Sigmoid colon (tissue), 7 donors: ENCODE measurements around the gene NUDT16. TPM values are rescaled to one million over a fixed set of nuclear protein-coding genes. Genes with fewer than 3 reads are reported as not detected.

Source experiments
- DNase-seq: peaks from one replicate; pipeline ENCODE4 v3.0.0-alpha.2; 2019
- H3K27ac ChIP-seq, 4 donors: fragments of 200-600 bp; sonication (generic); one replicate each; pipeline ENCODE4 v1.5.1; 2016 to 2019; ENCODE audit warnings: mild to moderate bottlenecking in 1 of 4
- H3K27me3 ChIP-seq, 3 donors: fragments of 200-600 bp; sonication (generic); one replicate each; pipeline ENCODE4 v1.5.1; 2019; ENCODE audit warnings: mild to moderate bottlenecking in 1 of 3
- H3K36me3 ChIP-seq, 4 donors: fragments of 200-600 bp; sonication (generic); one replicate each; pipeline ENCODE4 v1.5.1; 2016 to 2019
- H3K4me1 ChIP-seq, 4 donors: fragments of 200-600 bp; sonication (generic); one replicate each; pipeline ENCODE4 v1.5.1; 2017 to 2019
- H3K4me3 ChIP-seq, 4 donors: fragments of 200-600 bp; sonication (generic); one replicate each; pipeline ENCODE4 v1.5.1; 2017 to 2019; ENCODE audit warnings: mild to moderate bottlenecking in 2 of 4, moderate library complexity in 1 of 4
- H3K9me3 ChIP-seq, 4 donors: fragments of 200-600 bp in 3 of 4; sonication (generic) in 3 of 4; one replicate each; pipeline versions ENCODE4 v1.5.1 to v1.6.1; 2013 to 2019
- EP300 ChIP-seq, 4 donors: sonication (generic); formaldehyde crosslinking; IDR thresholded peaks; one replicate each; pipeline ENCODE4 v1.6.1; 2017; ENCODE audit warnings: antibody characterized with exemption in 4 of 4
- POLR2A ChIP-seq, 2 donors: fragments of 450-650 bp; IDR thresholded peaks; one replicate each; pipeline ENCODE4 v1.6.1; 2016; ENCODE audit warnings: antibody characterized with exemption in 2 of 2, mild to moderate bottlenecking in 2 of 2, moderate library complexity in 2 of 2
- POLR2AphosphoS5 ChIP-seq, 4 donors: sonication (generic); formaldehyde crosslinking; IDR thresholded peaks; one replicate each; pipeline ENCODE4 v1.6.1; 2017; ENCODE audit warnings: antibody characterized with exemption in 4 of 4
- WGBS, 2 donors: extraction: QIAGEN DNeasy Blood & Tissue Kit; methylation state at CpG; one replicate each; pipeline ENCODE4 v1.1.7; 2013; 5-methylcytosine and 5-hydroxymethylcytosine counted together
- intact Hi-C: fragments of 100-400 bp; cut with DNase I; formaldehyde crosslinking; loops from one replicate; pipeline ENCODE4 v1.15.1; 2023
- polyA plus RNA-seq, 3 donors: library from polyadenylated mRNA; stranded (reverse); fragments of 200-250 nt; gene quantifications; one replicate each; pipeline ENCODE4 v1.2.3, GENCODE V29; 2013
- total RNA-seq, 4 donors: library from RNA; depleted of rRNA; stranded (reverse); fragments of >200 nt; gene quantifications; one replicate each; pipeline ENCODE4 v1.1.0, GENCODE V29; 2016
- TF ChIP-seq, protein P1 (sequence below), 4 experiments: fragments of 450-650 bp in 3 of 4; fragments of 200-600 bp in 1 of 4; IDR thresholded peaks; one replicate each; pipeline ENCODE4 v1.5.1; 2016 to 2019; ENCODE audit warnings: antibody characterized with exemption in 4 of 4, mild to moderate bottlenecking in 3 of 4, moderate library complexity in 2 of 4
- donor health status: healthy with polysubstance abuse.
- donor health status: Bipolar disorder and iron deficiency.
- donor health status: healthy.

Gene NUDT16
- total and polyA plus RNA-seq, 7 donors, result 17.6 to 36.2 (median 26.0) TPM

DNA sequence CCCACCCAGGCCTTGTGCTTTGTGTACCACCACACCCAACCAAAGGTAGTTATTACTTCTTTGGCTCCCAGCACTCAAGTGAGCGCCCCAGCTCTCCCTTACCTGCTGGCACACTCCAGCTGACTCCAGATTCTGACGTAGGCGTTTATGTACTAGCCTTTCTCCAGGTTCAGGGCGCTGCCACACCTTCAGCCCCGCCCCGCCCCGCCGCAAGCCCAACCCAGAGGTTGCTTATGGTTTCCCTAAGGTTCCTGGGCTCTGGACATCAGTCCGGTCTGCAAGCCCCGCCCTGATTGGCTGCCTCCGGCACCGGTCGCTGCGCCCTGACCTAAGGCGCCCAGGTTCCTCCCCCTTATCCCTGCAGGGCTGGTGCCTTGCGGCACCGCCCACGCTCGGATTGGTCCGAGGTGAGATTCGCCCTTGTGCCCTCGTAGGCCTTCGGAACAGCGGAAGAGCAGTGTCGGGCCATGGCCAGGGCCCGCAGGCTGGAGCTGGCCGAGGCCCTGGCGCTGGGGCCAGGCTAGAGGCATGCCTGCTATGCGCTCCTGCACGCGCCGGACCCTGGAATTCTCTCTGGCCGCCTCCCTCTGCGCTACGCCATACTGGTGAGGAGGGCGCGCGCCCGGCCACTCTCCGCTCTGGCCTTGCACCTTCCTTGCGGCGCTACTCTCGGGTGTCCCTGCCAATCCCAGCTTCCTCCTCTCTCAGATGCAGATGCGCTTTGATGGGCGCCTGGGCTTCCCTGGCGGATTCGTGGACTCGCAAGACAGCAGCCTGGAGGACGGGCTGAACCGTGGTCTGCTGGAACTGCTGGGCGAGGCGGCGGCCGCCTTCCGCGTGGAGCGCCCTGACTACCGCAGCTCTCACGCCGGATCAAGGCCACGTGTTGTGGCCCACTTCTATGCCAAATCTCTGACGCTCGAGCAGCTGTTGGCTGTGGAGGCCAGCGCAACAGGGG lies 19.8 kb upstream of the NUDT16 start:
- no peaks in the 10 kb centered on the region for H3K27me3 ChIP-seq
- DNase-seq, result peak; percentile 86
- H3K4me3 ChIP-seq, result peak overlapping the region; percentile 36 to 62 (median 53)
- no peaks in the 10 kb centered on the region for H3K36me3 ChIP-seq
- H3K4me1 ChIP-seq, result peaks cover 0 to 12% (median 4%) of the 10 kb centered on the region in 4 donors
- TF ChIP-seq, protein P1, sequence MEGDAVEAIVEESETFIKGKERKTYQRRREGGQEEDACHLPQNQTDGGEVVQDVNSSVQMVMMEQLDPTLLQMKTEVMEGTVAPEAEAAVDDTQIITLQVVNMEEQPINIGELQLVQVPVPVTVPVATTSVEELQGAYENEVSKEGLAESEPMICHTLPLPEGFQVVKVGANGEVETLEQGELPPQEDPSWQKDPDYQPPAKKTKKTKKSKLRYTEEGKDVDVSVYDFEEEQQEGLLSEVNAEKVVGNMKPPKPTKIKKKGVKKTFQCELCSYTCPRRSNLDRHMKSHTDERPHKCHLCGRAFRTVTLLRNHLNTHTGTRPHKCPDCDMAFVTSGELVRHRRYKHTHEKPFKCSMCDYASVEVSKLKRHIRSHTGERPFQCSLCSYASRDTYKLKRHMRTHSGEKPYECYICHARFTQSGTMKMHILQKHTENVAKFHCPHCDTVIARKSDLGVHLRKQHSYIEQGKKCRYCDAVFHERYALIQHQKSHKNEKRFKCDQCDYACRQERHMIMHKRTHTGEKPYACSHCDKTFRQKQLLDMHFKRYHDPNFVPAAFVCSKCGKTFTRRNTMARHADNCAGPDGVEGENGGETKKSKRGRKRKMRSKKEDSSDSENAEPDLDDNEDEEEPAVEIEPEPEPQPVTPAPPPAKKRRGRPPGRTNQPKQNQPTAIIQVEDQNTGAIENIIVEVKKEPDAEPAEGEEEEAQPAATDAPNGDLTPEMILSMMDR (IDR thresholded peaks at IDR 0.05), result no peak
- TF ChIP-seq POLR2AphosphoS5 (IDR thresholded peaks at IDR 0.05) (peak in 3 of 4 donors; percentile 10 to 36 (median 27)), EP300 (IDR thresholded peaks at IDR 0.05) (no peak), POLR2A (IDR thresholded peaks at IDR 0.05) (peak; percentile 13 to 66)
- no peaks in the 10 kb centered on the region for H3K9me3 ChIP-seq
- peak overlapping the region; percentile 53 to 76 (median 64) for H3K27ac ChIP-seq
- intact Hi-C loops, result no loop called here
- WGBS, 2 donors, result 2 to 8% methylated on average over 64 of the region's 64 CpGs

DNA sequence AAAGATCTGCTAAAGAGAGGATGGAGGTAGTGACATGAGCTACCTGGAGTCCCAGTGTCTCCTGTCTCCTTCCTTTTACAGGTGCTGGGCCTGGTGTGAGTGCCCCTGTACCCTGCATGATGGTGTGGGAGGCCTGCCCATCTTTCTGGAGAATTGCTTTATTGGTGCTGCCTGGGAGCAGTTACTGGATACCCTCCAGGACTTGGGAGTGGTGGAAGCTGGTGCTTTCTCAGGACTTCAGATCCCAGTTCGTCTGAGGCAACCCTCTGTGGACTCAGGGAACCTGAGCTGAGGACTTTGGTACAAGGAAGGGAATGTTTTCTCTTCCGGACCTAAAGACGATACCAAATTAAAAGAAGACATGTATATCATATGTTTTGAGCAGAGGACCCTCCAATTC lies 18.3 kb upstream of the NUDT16 start:
- peaks cover 0 to 12% (median 4%) of the 10 kb centered on the region in 4 donors for H3K4me1 ChIP-seq
- H3K4me3 ChIP-seq, result no peak overlapping the region
- H3K27ac ChIP-seq, result no peak overlapping the region
- TF ChIP-seq POLR2A (IDR thresholded peaks at IDR 0.05) (no peak), POLR2AphosphoS5 (IDR thresholded peaks at IDR 0.05) (no peak), EP300 (IDR thresholded peaks at IDR 0.05) (no peak)
- WGBS, 2 donors, result 32 to 67% methylated on average over 3 of the region's 3 CpGs
- DNase-seq, result no peak
- no peaks in the 10 kb centered on the region for H3K9me3 ChIP-seq
- H3K27me3 ChIP-seq, result no peaks in the 10 kb centered on the region
- intact Hi-C loops, result no loop called here
- H3K36me3 ChIP-seq, result no peaks in the 10 kb centered on the region

DNA sequence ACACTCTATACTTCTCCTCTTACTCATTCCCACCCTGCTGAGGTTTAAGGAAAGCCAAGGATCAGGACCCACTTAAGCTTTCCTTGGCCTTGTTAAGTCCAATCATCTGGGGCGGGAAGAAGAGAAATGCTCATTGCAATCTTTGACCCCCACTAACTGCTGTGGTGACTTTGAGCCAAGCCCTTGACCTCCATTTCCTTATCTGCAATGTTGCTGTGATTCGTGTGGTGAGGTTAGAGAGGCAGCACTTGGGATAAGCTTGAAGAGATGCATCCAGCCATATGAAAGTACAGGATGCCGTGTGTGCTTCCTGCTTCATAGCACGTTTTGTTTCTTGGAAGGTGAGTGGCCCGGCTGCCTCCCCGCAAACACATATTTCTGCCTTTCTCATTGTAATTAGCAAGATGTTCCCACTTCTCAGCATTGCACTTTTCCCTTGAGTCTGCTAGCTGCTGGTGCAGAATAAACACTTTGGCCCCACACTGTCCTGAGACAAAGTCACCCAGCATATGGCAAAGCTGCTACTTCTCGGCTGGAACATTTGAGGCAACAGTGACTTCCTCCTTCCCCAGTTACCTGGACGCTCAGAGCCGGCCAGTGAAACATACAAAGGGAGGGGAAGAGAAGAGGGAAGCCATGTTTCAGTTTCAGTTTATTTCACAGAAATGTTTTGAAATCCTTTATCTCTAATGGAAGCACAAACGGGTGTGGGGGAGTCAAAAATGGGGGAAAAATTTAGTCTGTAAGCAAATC lies 10.5 kb upstream of the NUDT16 start:
- Histone ChIP-seq H3K36me3 (peaks cover 0 to 47% (median 0%) of the 10 kb centered on the region in 4 donors), H3K27me3 (no peaks in the 10 kb centered on the region), H3K9me3 (no peaks in the 10 kb centered on the region), H3K4me1 (no peaks in the 10 kb centered on the region), H3K4me3 (no peak overlapping the region), H3K27ac (no peak overlapping the region)
- WGBS, 2 donors, result 57 to 64% methylated on average over 10 of the region's 10 CpGs
- no peak for DNase-seq
- intact Hi-C loops, result no loop called here
- TF ChIP-seq POLR2AphosphoS5 (IDR thresholded peaks at IDR 0.05), result no peak
- TF ChIP-seq POLR2A (IDR thresholded peaks at IDR 0.05), result no peak
- TF ChIP-seq, protein P1 (IDR thresholded peaks at IDR 0.05), result no peak
- no peak for TF ChIP-seq EP300 (IDR thresholded peaks at IDR 0.05)

DNA sequence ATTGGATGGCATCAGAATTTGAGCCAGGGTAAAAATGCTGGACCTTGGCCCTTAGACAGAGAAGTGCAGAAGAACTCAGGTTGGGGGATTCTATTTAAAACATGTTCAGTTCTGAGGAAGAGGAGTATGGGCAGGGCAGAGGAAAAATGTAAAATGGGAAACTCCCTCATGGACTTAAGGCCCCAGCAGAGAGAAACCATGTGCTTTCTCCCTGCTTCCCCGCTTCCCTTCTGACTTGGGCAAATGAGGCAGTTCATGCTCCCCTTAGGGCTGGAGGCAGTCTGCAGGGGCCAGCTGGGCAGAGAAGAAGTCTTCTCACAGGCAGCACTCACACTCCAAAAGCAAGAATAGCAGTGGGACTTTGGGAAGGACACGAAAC lies 9.9 kb upstream of the NUDT16 start:
- DNase-seq, result no peak
- Histone ChIP-seq H3K27me3 (no peaks in the 10 kb centered on the region), H3K4me3 (no peak overlapping the region), H3K36me3 (peaks cover 0 to 47% (median 0%) of the 10 kb centered on the region in 4 donors), H3K4me1 (no peaks in the 10 kb centered on the region), H3K9me3 (no peaks in the 10 kb centered on the region), H3K27ac (no peak overlapping the region)
- TF ChIP-seq EP300 (IDR thresholded peaks at IDR 0.05) (no peak), POLR2A (IDR thresholded peaks at IDR 0.05) (no peak), POLR2AphosphoS5 (IDR thresholded peaks at IDR 0.05) (no peak)
- TF ChIP-seq, protein P1 (IDR thresholded peaks at IDR 0.05), result no peak
- WGBS, 2 donors, result 91 to 95% methylated on average over 2 of the region's 2 CpGs
- intact Hi-C loops, result no loop called here

DNA sequence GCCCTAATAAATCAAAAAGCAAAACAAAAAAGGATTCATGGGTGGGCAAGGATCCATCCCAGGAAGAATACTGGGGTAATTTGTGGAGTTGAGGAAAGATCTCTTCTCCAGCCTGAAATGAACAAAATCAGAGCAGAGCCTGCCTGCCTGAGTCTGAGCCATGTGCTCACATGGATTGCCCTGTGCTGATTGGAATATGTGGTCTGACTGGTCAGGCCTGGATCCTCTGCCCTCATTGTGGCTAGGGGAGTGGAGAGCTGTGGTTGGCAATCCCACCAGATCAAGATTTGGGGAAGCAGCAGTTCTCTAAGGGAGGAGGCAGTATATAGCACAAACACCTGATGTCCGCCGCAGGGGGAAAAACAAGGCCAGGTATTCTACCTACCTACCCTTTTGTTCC lies 6.8 kb upstream of the NUDT16 start:
- DNase-seq, result no peak
- intact Hi-C loops, result no loop called here
- TF ChIP-seq EP300 (IDR thresholded peaks at IDR 0.05), result no peak
- no peak for TF ChIP-seq POLR2AphosphoS5 (IDR thresholded peaks at IDR 0.05)
- Histone ChIP-seq H3K4me1 (peaks cover 0 to 6% (median 4%) of the 10 kb centered on the region in 4 donors), H3K4me3 (no peak overlapping the region), H3K27me3 (no peaks in the 10 kb centered on the region), H3K27ac (no peak overlapping the region), H3K36me3 (peaks cover 0 to 47% (median 0%) of the 10 kb centered on the region in 4 donors), H3K9me3 (no peaks in the 10 kb centered on the region)
- 97 to 100% methylated on average over 2 of the region's 2 CpGs for WGBS, 2 donors
